ENCODE data around the gene THADA.

- no peak for TF ChIP-seq CTCF (IDR thresholded peaks at IDR 0.05; ENCODE audit: poor library complexity)
- no peak for TF ChIP-seq EZH2phosphoT487 (IDR thresholded peaks at IDR 0.05; ENCODE audit: low read depth, severe bottlenecking, unreplicated experiment)
These were observed 181.8 kb downstream of the THADA start for GRCh38 chr2:43414033-43414432.

Data from hepatocyte (in vitro differentiated cells).